ENCODE measurements around the gene TRMT10B.

TRMT10B gene

GRCh38 chr9:37753489-37754190 is at the start of gene TRMT10B (continued):
- no peak for TF ChIP-seq ZNF266 (tag by site-specific recombination; IDR thresholded peaks at IDR 0.05; ENCODE audit: low read depth)
- TF ChIP-seq ZNF600 (tag by site-specific recombination; IDR thresholded peaks at IDR 0.05) = peak; percentile 61
- TF ChIP-seq ZBTB17 (tag by site-specific recombination; IDR thresholded peaks at IDR 0.05) = peak; percentile 61
- TF ChIP-seq BCL11A (tag by site-specific recombination; IDR thresholded peaks at IDR 0.05; ENCODE audit: low read depth) = no peak
- no peak for TF ChIP-seq ZNF350 (tag by site-specific recombination; IDR thresholded peaks at IDR 0.05)
- peak; percentile 34; the same call in 1 of the 2 replicates for TF ChIP-seq ZNF518A (tag by site-specific recombination; conservative IDR thresholded peaks at IDR 0.05; ENCODE audit: low read depth)
- TF ChIP-seq ZEB2 (tag by site-specific recombination; IDR thresholded peaks at IDR 0.05) = no peak
- no peak for TF ChIP-seq ZNF658 (tag by site-specific recombination; IDR thresholded peaks at IDR 0.05)
- TF ChIP-seq PRDM10 (tag by site-specific recombination; IDR thresholded peaks at IDR 0.05) = peak; percentile 91
- TF ChIP-seq OVOL3 (tag by site-specific recombination; IDR thresholded peaks at IDR 0.05) = no peak
- no peak for TF ChIP-seq ZNF791 (tag by site-specific recombination; IDR thresholded peaks at IDR 0.05)
- no peak for TF ChIP-seq ZNF140 (tag by site-specific recombination; IDR thresholded peaks at IDR 0.05)
- no peak for TF ChIP-seq ZSCAN18 (tag by site-specific recombination; IDR thresholded peaks at IDR 0.05)
- TF ChIP-seq BCL11B (tag by site-specific recombination; IDR thresholded peaks at IDR 0.05; ENCODE audit: low read depth) = no peak
- TF ChIP-seq ZNF26 (tag by site-specific recombination; IDR thresholded peaks at IDR 0.05) = no peak
- TF ChIP-seq SP3 (tag by site-specific recombination; IDR thresholded peaks at IDR 0.05) = peak; percentile 29; the same call in 1 of the 2 replicates
- no peak for TF ChIP-seq HIC1 (tag by site-specific recombination; IDR thresholded peaks at IDR 0.05)
- no peak for TF ChIP-seq TCF7L2 (IDR thresholded peaks at IDR 0.05; ENCODE audit: borderline replicate concordance, low read depth, low read length)
- TF ChIP-seq ZNF221 (tag by site-specific recombination; IDR thresholded peaks at IDR 0.05; ENCODE audit: borderline replicate concordance) = no peak
- no peak for TF ChIP-seq ZNF610 (tag by site-specific recombination; IDR thresholded peaks at IDR 0.05; ENCODE audit: borderline replicate concordance)
- TF ChIP-seq FEZF1 (tag by site-specific recombination; IDR thresholded peaks at IDR 0.05) = no peak
- no peak for TF ChIP-seq SETDB1 (IDR thresholded peaks at IDR 0.05; ENCODE audit: insufficient read length, low read length)
- TF ChIP-seq SCRT2 (tag by site-specific recombination; IDR thresholded peaks at IDR 0.05) = peak; percentile 81
- no peak for TF ChIP-seq ZNF776 (tag by site-specific recombination; IDR thresholded peaks at IDR 0.05; ENCODE audit: borderline replicate concordance)
- no peak for TF ChIP-seq ZNF169 (tag by site-specific recombination; IDR thresholded peaks at IDR 0.05)
